ENCODE data around the gene SLC12A6. TPM values are rescaled to one million over a fixed set of nuclear protein-coding genes. Genes with fewer than 3 reads are reported as not detected.

SLC12A6 gene
- total RNA-seq, 6 experiments from 2014 or later = 5.6 to 10.9 (median 7.5) TPM

- intact Hi-C loops (cut with DNase I) = loop anchor here in 1 of 2 donors (10.0 kb wide), 1 partner anchor 163 kb away; no protein-coding TSS in a partner anchor
- 79% methylated on average over 7 of the region's 7 CpGs for WGBS (ENCODE audit: insufficient coverage, low coverage, low lambda C conversion rate, missing lambda C conversion rate)
- ATAC-seq = no peak
- Histone ChIP-seq H3K27ac (no peak overlapping the region), H3K36me3 (no peaks in the 10 kb centered on the region), H3K4me1 (no peaks in the 10 kb centered on the region), H3K4me3 (no peak overlapping the region), H3K9me3 (no peaks in the 10 kb centered on the region), H3K27me3 (no peaks in the 10 kb centered on the region)
- DNase-seq = no peak
- no peak for TF ChIP-seq CTCF (IDR thresholded peaks at IDR 0.05)
- TF ChIP-seq POLR2A (IDR thresholded peaks at IDR 0.05) = no peak
Measured at GRCh38 chr15:34217587-34218225, 119.9 kb downstream of the SLC12A6 start.

GRCh38 chr15:34216527-34217270, 120.9 kb downstream of the SLC12A6 start:
- no peak for TF ChIP-seq POLR2A (IDR thresholded peaks at IDR 0.05)
- no peak for TF ChIP-seq CTCF (IDR thresholded peaks at IDR 0.05)
- Histone ChIP-seq H3K4me3 (no peak overlapping the region), H3K27me3 (no peaks in the 10 kb centered on the region), H3K36me3 (no peaks in the 10 kb centered on the region), H3K9me3 (no peaks in the 10 kb centered on the region), H3K4me1 (no peaks in the 10 kb centered on the region), H3K27ac (no peak overlapping the region)
- intact Hi-C loops (cut with DNase I) = loop anchor here in 1 of 2 donors (10.0 kb wide), 1 partner anchor 162 kb away; no protein-coding TSS in a partner anchor
- ATAC-seq (no peak), DNase-seq (no peak)

- ATAC-seq = no peak
- no peaks in the 10 kb centered on the region for H3K9me3 ChIP-seq
Measured at GRCh38 chr15:34214135-34214534, 123.4 kb downstream of the SLC12A6 start.

GRCh38 chr15:34213690-34214089, 123.9 kb downstream of the SLC12A6 start:
- WGBS (ENCODE audit: insufficient coverage, low coverage, low lambda C conversion rate, missing lambda C conversion rate) = 29% methylated on average over 4 of the region's 4 CpGs
- peaks cover 0 to 5% (median under 1%) of the 10 kb centered on the region in 4 donors for H3K4me1 ChIP-seq
- no peaks in the 10 kb centered on the region for H3K36me3 ChIP-seq
- DNase-seq (no peak), ATAC-seq (no peak)
- H3K9me3 ChIP-seq = no peaks in the 10 kb centered on the region
- intact Hi-C loops (cut with DNase I) = loop anchor here in 1 of 2 donors (10.0 kb wide), 1 partner anchor 159 kb away; no protein-coding TSS in a partner anchor
- no peak overlapping the region for H3K27ac ChIP-seq
- H3K4me3 ChIP-seq = no peak overlapping the region
- TF ChIP-seq POLR2A (IDR thresholded peaks at IDR 0.05) = no peak
- no peak for TF ChIP-seq CTCF (IDR thresholded peaks at IDR 0.05)
- H3K27me3 ChIP-seq = no peaks in the 10 kb centered on the region

More at GRCh38 chr15:34214135-34214534, 123.4 kb downstream of the SLC12A6 start:
- Histone ChIP-seq H3K4me3 (no peak overlapping the region), H3K4me1 (peaks cover 0 to under 1% (median 0%) of the 10 kb centered on the region in 4 donors), H3K27me3 (no peaks in the 10 kb centered on the region), H3K36me3 (no peaks in the 10 kb centered on the region), H3K27ac (no peak overlapping the region)
- no peak for DNase-seq
- intact Hi-C loops (cut with DNase I) = loop anchor here in 1 of 2 donors (10.0 kb wide), 1 partner anchor 159 kb away; no protein-coding TSS in a partner anchor
- 42% methylated on average over 3 of the region's 3 CpGs for WGBS (ENCODE audit: insufficient coverage, low coverage, low lambda C conversion rate, missing lambda C conversion rate)
- TF ChIP-seq CTCF (IDR thresholded peaks at IDR 0.05) (no peak), POLR2A (IDR thresholded peaks at IDR 0.05) (no peak)

Measured in right lobe of liver (tissue), 6 donors.